Measurements from ENCODE around the gene IMPG1. TPM values are rescaled to one million over a fixed set of nuclear protein-coding genes. Genes with fewer than 3 reads are reported as not detected.
"Not testable (repeated sequence)": the region's sequence is repeated elsewhere in the genome, so short reads cannot be mapped to it uniquely, and the experiment has no call there.

The IMPG1 gene
- total RNA-seq, 4 donors from 2014 or later = not detected

- Histone ChIP-seq H3K4me3 (replicated peaks in 1 of 3) (no peak overlapping the region), H3K4me1 (no peaks in the 10 kb centered on the region), H3K27me3 (no peaks in the 10 kb centered on the region), H3K9me3 (no peaks in the 10 kb centered on the region), H3K27ac (no peak overlapping the region), H3K36me3 (no peaks in the 10 kb centered on the region)
- 84 to 88% methylated on average over 5 of the region's 5 CpGs for WGBS, 2 donors
- TF ChIP-seq POLR2A (IDR thresholded peaks at IDR 0.05) (no peak), CTCF (IDR thresholded peaks at IDR 0.05) (no peak)
- no peak for DNase-seq
- intact Hi-C loops (cut with DNase I) = no loop called here
Observed at GRCh38 chr6:75926293-75927168, 145.9 kb downstream of the IMPG1 start.

- Histone ChIP-seq H3K4me3 (replicated peaks in 1 of 3) (no peak overlapping the region), H3K27me3 (no peaks in the 10 kb centered on the region), H3K36me3 (no peaks in the 10 kb centered on the region), H3K4me1 (no peaks in the 10 kb centered on the region), H3K27ac (no peak overlapping the region), H3K9me3 (no peaks in the 10 kb centered on the region)
- DNase-seq = no peak
- intact Hi-C loops (cut with DNase I) = no loop called here
- no peak for TF ChIP-seq CTCF (IDR thresholded peaks at IDR 0.05)
- TF ChIP-seq POLR2A (IDR thresholded peaks at IDR 0.05) = no peak
Observed at GRCh38 chr6:75922226-75922625, 150.2 kb downstream of the IMPG1 start.

- no peak for DNase-seq
- Histone ChIP-seq H3K9me3 (no peaks in the 10 kb centered on the region), H3K4me3 (replicated peaks in 1 of 3) (no peak overlapping the region), H3K36me3 (peaks cover 10 to 13% of the 10 kb centered on the region in 2 donors), H3K27ac (no peak overlapping the region), H3K4me1 (no peaks in the 10 kb centered on the region), H3K27me3 (no peaks in the 10 kb centered on the region)
- no peak for TF ChIP-seq CTCF (IDR thresholded peaks at IDR 0.05)
- TF ChIP-seq POLR2A (IDR thresholded peaks at IDR 0.05) = no peak
- intact Hi-C loops (cut with DNase I) = no loop called here
Observed at GRCh38 chr6:75913040-75913439, 159.4 kb downstream of the IMPG1 start.

GRCh38 chr6:75907444-75907843, 165.0 kb downstream of the IMPG1 start:
- 92 to 98% methylated on average over 2 of the region's 2 CpGs for WGBS, 2 donors
- H3K27me3 ChIP-seq = no peaks in the 10 kb centered on the region
- H3K9me3 ChIP-seq = no peaks in the 10 kb centered on the region
- no peak for TF ChIP-seq POLR2A (IDR thresholded peaks at IDR 0.05)
- no peak for TF ChIP-seq CTCF (IDR thresholded peaks at IDR 0.05)
- no peaks in the 10 kb centered on the region for H3K36me3 ChIP-seq
- no peaks in the 10 kb centered on the region for H3K4me1 ChIP-seq
- no peak overlapping the region for H3K4me3 ChIP-seq (replicated peaks in 1 of 3)
- intact Hi-C loops (cut with DNase I) = no loop called here
- DNase-seq = no peak
- no peak overlapping the region for H3K27ac ChIP-seq

- Histone ChIP-seq H3K4me1 (no peaks in the 10 kb centered on the region), H3K9me3 (no peaks in the 10 kb centered on the region), H3K4me3 (replicated peaks in 1 of 3) (no peak overlapping the region), H3K27ac (no peak overlapping the region), H3K27me3 (no peaks in the 10 kb centered on the region), H3K36me3 (no peaks in the 10 kb centered on the region)
- no peak for DNase-seq
- TF ChIP-seq CTCF (IDR thresholded peaks at IDR 0.05) (no peak), POLR2A (IDR thresholded peaks at IDR 0.05) (no peak)
- intact Hi-C loops (cut with DNase I) = no loop called here
- WGBS, 2 donors = 83 to 84% methylated on average over 3 of the region's 3 CpGs
Observed at GRCh38 chr6:75906871-75907270, 165.6 kb downstream of the IMPG1 start.

- H3K4me3 ChIP-seq (replicated peaks in 1 of 3); intact Hi-C loops (cut with DNase I); DNase-seq; H3K9me3 ChIP-seq; H3K4me1 ChIP-seq; H3K27ac ChIP-seq; H3K36me3 ChIP-seq; H3K27me3 ChIP-seq: not testable (repeated sequence)
- 95 to 96% methylated on average over 14 of the region's 14 CpGs for WGBS, 2 donors
Observed at GRCh38 chr6:75905129-75905528, 167.3 kb downstream of the IMPG1 start.

- DNase-seq; H3K27me3 ChIP-seq; H3K9me3 ChIP-seq; intact Hi-C loops (cut with DNase I); H3K27ac ChIP-seq; H3K4me3 ChIP-seq (replicated peaks in 1 of 3); H3K4me1 ChIP-seq; H3K36me3 ChIP-seq: not testable (repeated sequence)
- 87 to 96% methylated on average over 1 of the region's 1 CpG for WGBS, 2 donors
Observed at GRCh38 chr6:75900216-75900615, 172.2 kb downstream of the IMPG1 start.

Data from thyroid gland (tissue), 4 donors.